ENCODE data around the gene CBARP.

The CBARP gene

GRCh38 chr19:1264801-1265614 lies 27.2 kb upstream of the CBARP start:
- FAIRE-seq = no peak

DNA sequence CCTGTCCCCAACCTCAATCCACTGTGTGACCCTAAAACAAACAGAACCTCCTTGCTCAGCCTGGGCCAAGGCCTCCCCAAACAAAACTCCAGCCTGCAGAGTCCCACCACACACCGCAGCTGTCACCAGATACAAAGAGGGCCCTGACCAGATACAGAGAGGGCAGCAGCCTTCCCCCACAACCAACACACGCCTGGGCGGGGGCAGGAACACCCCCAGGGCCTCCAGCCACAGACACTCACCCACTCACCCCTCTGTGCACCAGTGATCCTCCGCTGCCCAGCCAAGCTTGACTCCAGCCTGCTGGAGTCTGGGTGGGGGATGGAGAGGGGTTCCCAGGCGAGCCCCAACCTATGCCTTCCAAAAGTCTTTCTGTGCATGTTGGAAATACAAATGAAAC lies 25.4 kb upstream of the CBARP start:
- no peak for FAIRE-seq

DNA sequence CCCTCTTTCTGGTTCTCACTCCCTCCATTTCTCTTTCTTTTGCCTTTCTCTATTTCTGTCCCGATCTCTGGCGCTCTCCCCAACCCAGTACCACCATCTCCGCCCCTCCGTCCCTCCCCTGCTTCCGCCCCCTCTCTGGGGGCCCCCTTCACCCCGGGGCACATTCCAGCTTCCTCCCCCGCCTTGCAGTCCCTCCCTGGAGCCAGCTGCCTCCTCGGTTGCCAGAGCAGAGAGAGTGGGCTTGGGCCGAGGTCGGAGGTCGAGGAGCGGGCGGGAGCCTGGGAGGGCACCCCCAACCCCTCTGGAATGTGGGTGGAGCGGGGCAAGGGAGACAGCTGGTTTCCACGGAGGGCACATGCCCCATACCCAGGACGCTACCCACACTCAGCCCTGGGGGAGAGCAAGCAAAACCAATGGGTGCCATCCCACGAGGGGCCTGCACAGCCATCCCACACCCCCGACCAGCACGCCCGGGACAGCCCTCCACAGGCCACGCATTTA lies 24.9 kb upstream of the CBARP start:
- no peak for FAIRE-seq

GRCh38 chr19:1261798-1262622 lies 24.2 kb upstream of the CBARP start:
- no peak for FAIRE-seq

- FAIRE-seq = no peak
These were observed 23.7 kb upstream of the CBARP start for GRCh38 chr19:1261538-1261797.

DNA sequence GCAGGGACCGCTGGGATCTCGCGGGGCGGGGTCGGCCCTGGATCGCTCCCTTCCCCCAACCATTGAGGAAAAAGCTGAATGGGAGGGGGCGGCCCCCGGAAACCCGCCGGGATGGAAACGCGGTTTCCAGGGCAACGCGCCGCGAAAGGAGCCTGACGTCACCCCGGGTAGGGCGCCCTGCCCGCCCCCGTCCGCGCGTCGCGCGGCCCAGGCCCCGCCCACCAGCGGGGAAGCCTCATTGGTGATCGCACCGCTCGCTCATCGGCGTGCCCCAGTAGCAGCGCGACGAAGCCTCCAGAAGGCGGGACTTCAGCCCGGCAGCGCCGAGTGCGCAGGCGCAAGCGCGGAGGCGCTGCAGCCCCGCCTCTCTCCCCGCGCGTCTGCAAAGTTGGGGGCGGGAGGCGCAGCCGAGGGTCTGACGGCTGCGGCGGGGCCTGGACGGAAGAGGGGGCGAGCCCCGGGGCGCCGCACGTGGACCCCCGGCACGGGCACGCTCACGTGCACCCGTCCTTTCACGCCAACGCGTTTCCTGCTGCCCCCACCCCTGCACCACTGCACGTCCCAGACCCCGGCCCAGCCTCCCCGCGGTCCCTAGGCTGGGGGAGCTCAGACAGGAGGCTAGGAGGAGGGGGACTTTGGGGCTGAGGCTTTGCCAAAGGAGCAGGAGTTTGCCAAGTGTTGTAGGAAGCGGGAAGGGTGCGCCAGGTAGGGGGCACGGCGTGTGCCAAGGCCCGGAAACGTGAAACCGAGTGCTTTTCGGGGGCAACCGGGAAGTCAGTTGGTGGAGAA lies 23.1 kb upstream of the CBARP start:
- no peak for FAIRE-seq

- no peak for FAIRE-seq
These were observed 22.3 kb upstream of the CBARP start for GRCh38 chr19:1259876-1260748.

DNA sequence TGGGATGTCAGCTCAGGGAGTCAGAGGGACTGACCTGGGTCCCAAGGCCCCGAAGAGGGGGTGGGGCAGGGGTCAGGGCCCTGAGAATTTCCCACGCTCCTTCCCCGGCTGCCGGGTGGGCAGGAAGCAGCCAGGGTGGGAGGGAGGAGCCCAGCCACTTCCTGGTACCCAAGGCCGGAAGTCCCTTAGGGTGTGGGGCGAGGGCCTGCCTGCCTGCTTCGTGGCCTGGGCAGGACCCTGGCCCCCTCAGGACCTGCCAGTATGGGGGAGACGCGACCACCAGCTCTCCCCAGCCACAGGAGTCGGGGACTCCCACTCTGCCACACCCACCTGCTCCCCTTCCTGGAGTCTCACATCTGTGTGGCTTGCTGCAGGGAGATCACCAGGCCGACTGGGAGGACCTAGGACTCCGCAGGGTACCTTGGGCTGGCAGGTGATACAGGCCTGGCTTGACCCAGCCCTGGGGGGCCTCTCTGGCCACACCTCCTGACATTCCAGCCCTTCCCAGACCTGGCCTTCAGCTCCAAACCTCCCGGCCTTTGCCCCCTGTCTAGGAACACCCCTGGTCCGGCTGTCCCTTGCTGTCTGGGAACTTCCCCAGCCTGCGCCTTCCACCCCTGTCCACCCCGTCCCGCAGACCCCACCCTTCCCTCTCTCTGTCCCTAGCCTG lies 21.5 kb upstream of the CBARP start:
- FAIRE-seq = peak; percentile 37

GRCh38 chr19:1258707-1259205 lies 21.0 kb upstream of the CBARP start:
- peak; percentile 86 for FAIRE-seq

- no peak for FAIRE-seq
These were observed 20.3 kb upstream of the CBARP start for GRCh38 chr19:1258163-1258492.

DNA sequence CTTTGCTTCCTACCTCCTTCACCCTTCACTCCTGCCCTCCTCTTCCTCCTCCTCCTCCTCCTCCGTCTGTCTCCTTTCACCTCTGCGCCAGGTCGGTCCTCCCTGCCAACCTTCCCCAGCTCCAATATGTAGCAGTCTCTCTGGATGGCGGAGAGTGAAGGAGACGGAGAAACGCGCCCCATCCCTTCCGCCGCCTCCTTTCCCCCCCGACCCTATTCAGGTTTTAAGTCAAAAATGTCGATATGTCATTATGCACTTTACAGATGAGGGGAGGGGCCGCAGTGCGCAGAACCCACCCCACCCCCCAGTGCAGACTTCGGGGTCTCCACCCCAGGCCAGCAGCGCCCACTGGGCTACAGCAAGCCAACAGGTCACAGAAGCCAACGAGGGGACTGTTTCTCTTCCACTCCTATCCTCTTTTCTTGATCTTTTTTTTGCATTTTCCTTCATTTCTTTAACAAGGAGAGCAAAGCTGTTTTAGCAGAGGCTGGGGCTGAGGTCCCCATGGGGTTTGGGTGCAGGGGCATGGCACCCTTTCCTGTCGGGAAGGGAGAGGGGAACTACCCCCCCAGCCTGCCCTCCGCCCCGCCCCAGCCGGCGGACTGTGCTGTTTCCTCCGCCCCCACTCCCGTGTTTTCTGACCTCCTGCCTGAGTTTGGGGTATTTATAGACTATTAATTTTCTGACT lies 19.8 kb upstream of the CBARP start:
- FAIRE-seq = peak; percentile 65

DNA sequence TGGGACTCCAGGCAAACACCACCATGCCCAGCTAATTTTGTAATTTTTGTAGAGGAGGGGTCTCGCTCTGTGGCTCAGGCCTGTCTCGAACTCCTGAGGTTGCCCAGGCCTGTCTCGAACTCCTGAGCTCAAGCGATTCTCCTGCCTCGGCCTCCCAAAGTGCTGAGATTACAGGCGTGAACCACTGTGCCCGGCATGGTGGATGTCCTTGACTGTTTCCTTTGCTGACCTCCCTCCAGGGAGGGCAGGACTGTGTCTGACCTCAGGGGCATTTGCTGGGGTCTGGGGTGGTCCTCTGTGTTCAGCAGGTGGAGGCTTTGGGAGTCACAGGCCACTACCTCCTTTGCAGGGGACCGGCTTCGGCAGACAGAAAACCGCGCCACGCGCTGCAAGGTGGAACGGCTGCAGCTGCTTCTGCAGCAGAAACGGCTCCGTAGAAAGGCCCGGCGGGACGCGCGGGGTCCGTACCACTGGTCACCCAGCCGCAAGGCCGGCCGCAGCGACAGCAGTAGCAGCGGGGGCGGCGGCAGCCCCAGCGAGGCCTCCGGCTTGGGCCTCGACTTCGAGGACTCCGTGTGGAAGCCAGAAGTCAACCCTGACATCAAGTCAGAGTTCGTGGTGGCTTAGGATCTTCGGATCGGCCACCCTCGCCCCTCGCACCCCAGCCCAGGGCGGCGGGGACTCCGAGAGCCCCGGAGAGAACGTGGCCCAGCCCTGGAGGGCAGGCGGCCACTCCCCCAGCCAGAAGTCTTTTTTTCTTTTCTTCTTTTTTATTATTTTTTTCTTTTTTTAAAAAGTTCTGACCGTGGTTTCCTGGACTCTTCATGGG lies 19.1 kb upstream of the CBARP start:
- no peak for FAIRE-seq

- FAIRE-seq = no peak
These were observed 17.7 kb upstream of the CBARP start for GRCh38 chr19:1255186-1256161.

GRCh38 chr19:1254530-1255185 lies 16.9 kb upstream of the CBARP start:
- FAIRE-seq = no peak

DNA sequence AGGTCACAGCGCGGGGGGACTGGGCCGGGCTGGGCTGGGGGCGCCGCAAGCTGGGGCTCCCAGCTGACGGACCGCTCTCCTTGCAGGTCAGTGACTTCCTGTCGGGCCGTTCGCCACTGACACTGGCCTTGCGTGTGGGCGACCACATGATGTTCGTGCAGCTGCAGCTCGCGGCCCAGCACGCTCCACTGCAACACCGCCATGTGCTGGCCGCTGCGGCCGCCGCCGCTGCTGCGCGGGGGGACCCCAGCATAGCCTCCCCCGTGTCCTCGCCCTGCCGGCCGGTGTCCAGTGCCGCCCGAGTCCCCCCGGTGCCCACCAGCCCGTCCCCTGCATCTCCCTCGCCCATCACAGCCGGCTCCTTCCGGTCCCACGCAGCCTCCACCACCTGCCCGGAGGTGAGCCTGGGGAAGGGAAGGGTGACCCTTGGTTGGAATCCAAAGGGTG lies 16.3 kb upstream of the CBARP start:
- no peak for FAIRE-seq

- no peak for FAIRE-seq
These were observed 15.8 kb upstream of the CBARP start for GRCh38 chr19:1253514-1254080.

DNA sequence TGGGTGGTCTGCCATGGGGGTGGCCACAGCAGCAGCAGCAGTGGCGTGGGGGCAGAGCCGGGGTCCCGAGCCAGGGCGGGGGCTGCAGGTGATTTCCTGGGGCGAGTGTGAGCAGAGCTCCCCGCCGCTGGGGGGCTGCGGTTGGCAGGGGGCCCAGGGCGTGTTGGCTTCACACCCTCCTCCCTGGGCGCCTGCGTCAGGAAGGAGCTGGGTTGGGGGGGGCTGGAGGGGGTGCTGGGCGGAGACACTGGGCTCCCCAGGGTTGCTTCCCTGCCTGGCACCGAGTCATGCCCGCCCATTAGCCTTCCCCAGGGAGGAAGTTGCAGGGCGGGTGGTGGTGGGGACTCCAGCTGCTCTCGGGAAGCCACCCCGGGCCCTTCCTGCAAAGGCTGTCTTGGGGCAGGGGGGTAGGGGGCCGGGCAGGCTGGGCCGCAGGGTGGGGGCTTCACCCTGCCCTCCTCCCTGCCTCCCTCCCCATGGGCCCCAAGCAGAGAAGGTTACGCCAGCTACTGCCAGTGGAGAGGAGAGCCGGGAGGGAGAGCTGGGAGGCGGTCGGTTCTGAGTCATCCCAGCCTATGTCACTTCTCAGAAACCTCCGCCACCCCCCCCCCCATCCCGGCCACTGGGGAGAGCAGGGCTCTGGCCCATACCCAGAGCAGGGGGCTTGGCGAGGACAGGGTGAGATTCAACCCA lies 15.2 kb upstream of the CBARP start:
- no peak for FAIRE-seq
